ENCODE data around the gene IVL. TPM values are rescaled to one million over a fixed set of nuclear protein-coding genes. Genes with fewer than 3 reads are reported as not detected.

IVL gene
- total RNA-seq, 4 donors from 2014 or later, result 155 to 336 (median 262) TPM

DNA sequence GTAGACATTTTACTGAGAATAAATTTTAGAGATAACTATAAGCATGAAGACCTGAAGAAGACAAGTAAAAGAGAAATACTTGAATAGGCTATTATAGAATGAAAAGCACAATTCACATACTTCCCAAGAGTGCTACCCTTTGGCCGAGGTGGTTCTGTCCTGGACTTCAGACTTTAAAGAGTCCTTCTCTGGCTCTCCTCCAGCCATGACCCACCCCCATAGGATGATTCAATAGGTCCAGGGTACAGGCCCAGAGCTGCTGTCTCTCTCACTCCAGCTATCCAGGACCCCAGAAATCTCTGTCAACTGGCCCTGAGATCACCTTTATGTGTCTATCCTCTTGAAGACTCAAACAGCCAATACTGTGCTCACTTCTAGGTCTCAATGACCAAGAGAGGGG lies 31.5 kb upstream of the IVL start:
- DNase-seq, result no peak
- Histone ChIP-seq H3K9me3 (no peaks in the 10 kb centered on the region), H3K36me3 (no peaks in the 10 kb centered on the region), H3K4me3 (no peak overlapping the region), H3K27me3 (no peaks in the 10 kb centered on the region), H3K27ac (no peak overlapping the region), H3K4me1 (peaks cover 0 to 29% (median 5%) of the 10 kb centered on the region in 3 donors)
- TF ChIP-seq, protein P1, sequence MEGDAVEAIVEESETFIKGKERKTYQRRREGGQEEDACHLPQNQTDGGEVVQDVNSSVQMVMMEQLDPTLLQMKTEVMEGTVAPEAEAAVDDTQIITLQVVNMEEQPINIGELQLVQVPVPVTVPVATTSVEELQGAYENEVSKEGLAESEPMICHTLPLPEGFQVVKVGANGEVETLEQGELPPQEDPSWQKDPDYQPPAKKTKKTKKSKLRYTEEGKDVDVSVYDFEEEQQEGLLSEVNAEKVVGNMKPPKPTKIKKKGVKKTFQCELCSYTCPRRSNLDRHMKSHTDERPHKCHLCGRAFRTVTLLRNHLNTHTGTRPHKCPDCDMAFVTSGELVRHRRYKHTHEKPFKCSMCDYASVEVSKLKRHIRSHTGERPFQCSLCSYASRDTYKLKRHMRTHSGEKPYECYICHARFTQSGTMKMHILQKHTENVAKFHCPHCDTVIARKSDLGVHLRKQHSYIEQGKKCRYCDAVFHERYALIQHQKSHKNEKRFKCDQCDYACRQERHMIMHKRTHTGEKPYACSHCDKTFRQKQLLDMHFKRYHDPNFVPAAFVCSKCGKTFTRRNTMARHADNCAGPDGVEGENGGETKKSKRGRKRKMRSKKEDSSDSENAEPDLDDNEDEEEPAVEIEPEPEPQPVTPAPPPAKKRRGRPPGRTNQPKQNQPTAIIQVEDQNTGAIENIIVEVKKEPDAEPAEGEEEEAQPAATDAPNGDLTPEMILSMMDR (IDR thresholded peaks at IDR 0.05), result no peak
- TF ChIP-seq POLR2A (IDR thresholded peaks at IDR 0.05), result no peak
- intact Hi-C loops (cut with DNase I), result no loop called here
- 67 to 94% methylated on average over 1 of the region's 1 CpG for WGBS, 2 donors

DNA sequence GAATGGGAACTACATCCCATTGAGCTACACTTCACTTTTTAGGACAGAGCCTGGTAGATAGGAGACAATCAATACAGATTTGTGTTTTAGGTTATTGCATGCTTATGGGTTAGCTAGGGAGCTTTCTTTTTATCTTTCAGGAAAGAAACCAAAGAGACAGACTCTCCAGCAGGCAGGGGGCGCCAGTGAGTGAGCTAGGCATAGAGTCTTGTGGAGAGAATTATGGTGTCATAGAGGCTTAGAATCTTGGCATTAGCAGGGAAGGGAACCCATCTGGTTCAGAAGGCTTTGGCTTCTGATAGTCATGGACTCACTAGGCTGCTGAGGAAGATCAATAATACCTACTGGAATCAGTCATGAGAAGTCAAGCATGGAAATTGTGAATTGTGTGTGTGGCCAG lies 30.3 kb upstream of the IVL start, which contains the start of gene SMCP:
Gene SMCP, plus strand, starts transcription at position 281 of the 400 bp plus-strand sequence. CDS start 6,101 bp downstream, outside the sequence.
- TF ChIP-seq, protein P1 (IDR thresholded peaks at IDR 0.05), result peak in 4 of 6 experiments; percentile 13 to 62 (median 31)
- TF ChIP-seq POLR2A (IDR thresholded peaks at IDR 0.05), result no peak
- intact Hi-C loops (cut with DNase I), result no loop called here

GRCh38 chr1:152879559-152880198 lies 28.7 kb upstream of the IVL start:
- TF ChIP-seq POLR2A (IDR thresholded peaks at IDR 0.05), result no peak
- TF ChIP-seq, protein P1 (IDR thresholded peaks at IDR 0.05), result no peak
- no peak for DNase-seq
- H3K27ac ChIP-seq, result peak overlapping the region; percentile 26 to 85 (median 80)
- H3K4me1 ChIP-seq, result peaks cover 0 to 47% (median 12%) of the 10 kb centered on the region in 3 donors
- H3K4me3 ChIP-seq, result no peak overlapping the region
- intact Hi-C loops (cut with DNase I), result no loop called here
- H3K36me3 ChIP-seq, result no peaks in the 10 kb centered on the region
- no peaks in the 10 kb centered on the region for H3K27me3 ChIP-seq
- H3K9me3 ChIP-seq, result no peaks in the 10 kb centered on the region

More for the DNA sequence above, 30.3 kb upstream of the IVL start, which contains the start of gene SMCP:
- H3K27ac ChIP-seq, result peak within 1 kb of the TSS in 2 of 4 donors; percentile 81 to 85
- WGBS, 2 donors, result 22 to 30% methylated on average over 1 of the region's 1 CpG
- H3K4me1 ChIP-seq, result peaks cover 0 to 31% (median 5%) of the 10 kb centered on the region in 3 donors
- no peaks in the 10 kb centered on the region for H3K27me3 ChIP-seq
- no peaks in the 10 kb centered on the region for H3K36me3 ChIP-seq
- DNase-seq, result no peak
- no peak within 1 kb of the TSS for H3K4me3 ChIP-seq
- no peaks in the 10 kb centered on the region for H3K9me3 ChIP-seq

GRCh38 chr1:152880316-152880715 lies 28.0 kb upstream of the IVL start:
- peak overlapping the region; percentile 67 to 85 (median 80) for H3K27ac ChIP-seq
- peaks cover 0 to 54% (median 15%) of the 10 kb centered on the region in 3 donors for H3K4me1 ChIP-seq
- no peaks in the 10 kb centered on the region for H3K9me3 ChIP-seq
- H3K4me3 ChIP-seq, result no peak overlapping the region
- H3K27me3 ChIP-seq, result no peaks in the 10 kb centered on the region
- TF ChIP-seq POLR2A (IDR thresholded peaks at IDR 0.05), result no peak
- 37 to 46% methylated on average over 4 of the region's 4 CpGs for WGBS, 2 donors
- intact Hi-C loops (cut with DNase I), result no loop called here
- H3K36me3 ChIP-seq, result no peaks in the 10 kb centered on the region
- no peak for DNase-seq

GRCh38 chr1:152880907-152881306 lies 27.4 kb upstream of the IVL start:
- TF ChIP-seq, protein P1 (IDR thresholded peaks at IDR 0.05), result peak in 1 of 6 experiments; percentile 29
- TF ChIP-seq POLR2A (IDR thresholded peaks at IDR 0.05), result no peak
- peak overlapping the region; percentile 67 to 85 (median 80) for H3K27ac ChIP-seq
- H3K4me1 ChIP-seq, result peaks cover 0 to 59% (median 15%) of the 10 kb centered on the region in 3 donors
- intact Hi-C loops (cut with DNase I), result no loop called here
- H3K4me3 ChIP-seq, result no peak overlapping the region
- DNase-seq, result no peak
- H3K36me3 ChIP-seq, result no peaks in the 10 kb centered on the region
- 33 to 48% methylated on average over 3 to 5 of the region's 5 CpGs for WGBS, 2 donors
- no peaks in the 10 kb centered on the region for H3K9me3 ChIP-seq
- H3K27me3 ChIP-seq, result no peaks in the 10 kb centered on the region
